Spleen (tissue), 11 donors: ENCODE measurements around the gene FBN1. TPM values are rescaled to one million over a fixed set of nuclear protein-coding genes. Genes with fewer than 3 reads are reported as not detected.

ENCODE experiments used
- DNase-seq: peaks from one replicate; pipeline ENCODE4 v3.0.0-alpha.2; 2020
- H3K27ac ChIP-seq, 8 donors: fragments of 200-600 bp; sonication (generic) in 7 of 8; 1 replicate in 4 of 8; 2 replicates in 4 of 8; pipeline versions ENCODE4 v1.5.0 to v1.8.0; 2016 to 2021; ENCODE audit warnings: inconsistent platforms in 4 of 8, mild to moderate bottlenecking in 4 of 8, moderate library complexity in 1 of 8
- H3K27me3 ChIP-seq, 7 donors: fragments of 200-600 bp; sonication (generic) in 6 of 7; replicated peaks in 1 of 7; 1 replicate in 4 of 7; 2 replicates in 3 of 7; pipeline versions ENCODE4 v1.5.0 to v1.8.0; 2016 to 2021; ENCODE audit warnings: inconsistent platforms in 3 of 7, mild to moderate bottlenecking in 1 of 7
- H3K36me3 ChIP-seq, 6 donors: fragments of 200-600 bp; sonication (generic) in 5 of 6; 1 replicate in 4 of 6; 2 replicates in 2 of 6; pipeline versions ENCODE4 v1.5.0 to v1.8.0; 2016 to 2021; ENCODE audit warnings: inconsistent platforms in 2 of 6
- H3K4me1 ChIP-seq, 6 donors: fragments of 200-600 bp; sonication (generic) in 5 of 6; 1 replicate in 3 of 6; 2 replicates in 3 of 6; pipeline versions ENCODE4 v1.5.0 to v1.8.0; 2016 to 2021; ENCODE audit warnings: inconsistent platforms in 3 of 6
- H3K4me3 ChIP-seq, 8 donors: fragments of 200-600 bp; sonication (generic) in 7 of 8; 1 replicate in 4 of 8; 2 replicates in 4 of 8; pipeline versions ENCODE4 v1.5.0 to v1.8.0; 2016 to 2021; ENCODE audit warnings: inconsistent platforms in 4 of 8, mild to moderate bottlenecking in 4 of 8, moderate library complexity in 2 of 8
- H3K9me3 ChIP-seq, 8 donors: fragments of 200-600 bp; sonication (generic) in 7 of 8; 1 replicate in 4 of 8; 2 replicates in 4 of 8; pipeline versions ENCODE4 v1.5.0 to v1.8.0; 2016 to 2021; ENCODE audit warnings: inconsistent platforms in 4 of 8
- POLR2A ChIP-seq, 3 donors: fragments of 450-650 bp; IDR thresholded peaks; one replicate each; pipeline ENCODE4 v1.5.1; 2017; ENCODE audit warnings: antibody characterized with exemption in 3 of 3, mild to moderate bottlenecking in 1 of 3
- POLR2AphosphoS5 ChIP-seq, 3 donors: sonication (generic); formaldehyde crosslinking; IDR thresholded peaks; one replicate each; pipeline ENCODE4 v1.5.1; 2017; ENCODE audit warnings: antibody characterized with exemption in 3 of 3
- WGBS, 5 donors: extraction: QIAGEN DNeasy Blood & Tissue Kit in 3 of 5; methylation state at CpG; one replicate each; pipeline versions ENCODE4 v1.1.5 to v1.1.7; 2013 to 2018; 5-methylcytosine and 5-hydroxymethylcytosine counted together
- intact Hi-C: fragments of 100-400 bp; cut with DNase I; formaldehyde crosslinking; loops from one replicate; pipeline ENCODE4 v1.15.0; 2023; ENCODE audit warnings: low total_unique reads
- polyA plus RNA-seq, 3 donors: library from polyadenylated mRNA; stranded (reverse); fragments of 200-250 nt; gene quantifications; one replicate each; pipeline ENCODE4 v1.2.1, GENCODE V29; 2013
- total RNA-seq, 7 donors: library from RNA; depleted of rRNA in 3 of 7; stranded (reverse); fragments of >200 nt in 3 of 7; fragmentation: NEBNext Ultra II Directional in 4 of 7; extraction: Animal tissue kit (Norgen Biotek cat#: 25700) in 4 of 7; gene quantifications; one replicate each; pipeline versions ENCODE4 v1.1.0 to v1.2.1, GENCODE V29; 2016 to 2021
- TF ChIP-seq, protein P1 (sequence below), 11 experiments: fragments of 200-600 bp in 7 of 11; fragments of 450-650 bp in 4 of 11; sonication (generic) in 4 of 11; IDR thresholded peaks in 8 of 11; conservative IDR thresholded peaks in 3 of 11; 1 replicate in 7 of 11; 2 replicates in 4 of 11; pipeline versions ENCODE4 v1.4.0 to v1.8.0; 2016 to 2021; ENCODE audit warnings: antibody characterized with exemption in 11 of 11, inconsistent platforms in 4 of 11, mild to moderate bottlenecking in 1 of 11
- donor health status: healthy with polysubstance abuse.
- donor health status: DM: no; HTN: no; CAD: no; lungs with moderate emphysema.
- donor health status: DM: no; HTN: no; CAD: no.
- donor health status: Bipolar disorder and iron deficiency.
- donor health status: healthy.
- donor health status: DM: no; HTN: no; CAD: no.
- donor health status: DM: yes; HTN: yes; CAD: no.

FBN1 gene
- total and polyA plus RNA-seq, 10 donors, result 3.2 to 139 (median 45.4) TPM

DNA sequence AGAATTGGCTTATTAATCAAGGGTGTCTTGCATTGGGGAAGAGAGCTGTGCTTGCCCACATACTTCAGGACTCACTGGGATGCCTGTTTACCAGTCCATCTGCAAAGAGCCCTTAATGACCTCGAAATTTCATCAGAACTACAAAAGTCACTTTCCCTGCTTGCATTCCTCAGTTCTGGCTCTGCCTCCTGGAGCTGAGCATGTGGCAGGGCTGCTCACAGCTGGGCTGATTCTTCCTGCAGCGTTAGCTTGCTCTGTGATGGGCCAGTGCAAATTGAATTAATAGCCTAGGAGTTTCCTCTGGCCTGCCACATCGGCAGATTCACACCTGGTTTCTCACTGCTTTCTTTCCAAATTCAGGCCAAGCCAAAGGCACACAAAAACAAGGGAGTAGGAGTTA is 205.4 kb downstream of the FBN1 start:
- TF ChIP-seq POLR2A (IDR thresholded peaks at IDR 0.05), result no peak
- no peak for TF ChIP-seq POLR2AphosphoS5 (IDR thresholded peaks at IDR 0.05)
- TF ChIP-seq, protein P1, sequence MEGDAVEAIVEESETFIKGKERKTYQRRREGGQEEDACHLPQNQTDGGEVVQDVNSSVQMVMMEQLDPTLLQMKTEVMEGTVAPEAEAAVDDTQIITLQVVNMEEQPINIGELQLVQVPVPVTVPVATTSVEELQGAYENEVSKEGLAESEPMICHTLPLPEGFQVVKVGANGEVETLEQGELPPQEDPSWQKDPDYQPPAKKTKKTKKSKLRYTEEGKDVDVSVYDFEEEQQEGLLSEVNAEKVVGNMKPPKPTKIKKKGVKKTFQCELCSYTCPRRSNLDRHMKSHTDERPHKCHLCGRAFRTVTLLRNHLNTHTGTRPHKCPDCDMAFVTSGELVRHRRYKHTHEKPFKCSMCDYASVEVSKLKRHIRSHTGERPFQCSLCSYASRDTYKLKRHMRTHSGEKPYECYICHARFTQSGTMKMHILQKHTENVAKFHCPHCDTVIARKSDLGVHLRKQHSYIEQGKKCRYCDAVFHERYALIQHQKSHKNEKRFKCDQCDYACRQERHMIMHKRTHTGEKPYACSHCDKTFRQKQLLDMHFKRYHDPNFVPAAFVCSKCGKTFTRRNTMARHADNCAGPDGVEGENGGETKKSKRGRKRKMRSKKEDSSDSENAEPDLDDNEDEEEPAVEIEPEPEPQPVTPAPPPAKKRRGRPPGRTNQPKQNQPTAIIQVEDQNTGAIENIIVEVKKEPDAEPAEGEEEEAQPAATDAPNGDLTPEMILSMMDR (IDR thresholded peaks at IDR 0.05 in 8 of 11, conservative IDR thresholded peaks at IDR 0.05 in 3 of 11), result no peak
- no peak overlapping the region for H3K4me3 ChIP-seq
- intact Hi-C loops, result no loop called here
- 59 to 84% (median 74%) methylated on average over 3 of the region's 3 CpGs for WGBS, 5 donors
- no peak overlapping the region for H3K27ac ChIP-seq
- no peaks in the 10 kb centered on the region for H3K4me1 ChIP-seq
- peaks cover 0 to 94% (median 15%) of the 10 kb centered on the region in 6 donors for H3K36me3 ChIP-seq
- no peak for DNase-seq
- no peaks in the 10 kb centered on the region for H3K27me3 ChIP-seq
- no peaks in the 10 kb centered on the region for H3K9me3 ChIP-seq

DNA sequence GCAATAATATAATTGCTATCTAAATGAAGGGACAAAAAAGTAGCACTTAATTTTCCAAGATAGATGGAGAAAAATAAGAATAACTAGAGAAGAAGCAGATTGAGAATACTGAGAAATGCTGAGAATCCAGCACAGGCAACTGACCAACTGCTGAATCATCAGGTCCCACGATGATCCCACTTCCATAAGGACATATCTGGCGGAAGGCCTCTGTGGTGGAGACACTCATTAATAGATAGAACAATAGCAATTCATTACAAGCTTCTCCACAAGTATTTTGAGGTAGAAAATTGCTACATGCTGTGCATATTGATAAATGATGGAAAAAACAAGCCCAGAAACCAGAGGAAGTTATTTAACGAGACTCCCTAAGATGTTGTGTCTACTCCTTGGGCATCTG is 208.3 kb downstream of the FBN1 start:
- Histone ChIP-seq H3K4me3 (no peak overlapping the region), H3K4me1 (no peaks in the 10 kb centered on the region), H3K36me3 (peaks cover 0 to 94% (median 21%) of the 10 kb centered on the region in 6 donors), H3K27me3 (no peaks in the 10 kb centered on the region), H3K27ac (no peak overlapping the region), H3K9me3 (no peaks in the 10 kb centered on the region)
- TF ChIP-seq POLR2A (IDR thresholded peaks at IDR 0.05), result no peak
- TF ChIP-seq, protein P1 (IDR thresholded peaks at IDR 0.05 in 8 of 11, conservative IDR thresholded peaks at IDR 0.05 in 3 of 11), result no peak
- no peak for TF ChIP-seq POLR2AphosphoS5 (IDR thresholded peaks at IDR 0.05)
- 83 to 95% (median 89%) methylated on average over 3 of the region's 3 CpGs for WGBS, 5 donors
- intact Hi-C loops, result no loop called here
- no peak for DNase-seq

DNA sequence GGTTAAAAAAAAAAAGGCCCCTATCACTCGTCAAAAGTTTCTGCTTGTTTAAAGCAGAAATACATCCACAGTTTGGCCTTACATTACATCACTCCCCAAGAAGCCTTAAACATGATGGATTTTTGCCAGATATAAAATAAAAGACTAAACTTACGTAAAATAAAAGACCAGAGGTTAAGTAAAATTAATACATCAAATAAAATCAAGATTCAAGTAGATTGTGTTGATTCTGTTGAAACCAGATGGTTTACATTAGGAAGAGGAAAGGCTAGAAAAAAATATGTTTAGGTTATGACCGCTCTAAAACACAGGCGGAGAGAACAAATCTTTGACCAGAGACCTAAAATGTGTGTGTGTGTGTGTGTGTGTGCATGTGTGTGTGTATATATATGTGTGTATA is 210.2 kb downstream of the FBN1 start:
- Histone ChIP-seq H3K9me3 (no peaks in the 10 kb centered on the region), H3K27ac (no peak overlapping the region), H3K4me3 (no peak overlapping the region), H3K36me3 (peaks cover 0 to 94% (median 23%) of the 10 kb centered on the region in 6 donors), H3K4me1 (no peaks in the 10 kb centered on the region), H3K27me3 (no peaks in the 10 kb centered on the region)
- 89 to 95% (median 92%) methylated on average over 4 of the region's 4 CpGs for WGBS, 5 donors
- no peak for DNase-seq
- intact Hi-C loops, result no loop called here
- TF ChIP-seq, protein P1 (IDR thresholded peaks at IDR 0.05 in 8 of 11, conservative IDR thresholded peaks at IDR 0.05 in 3 of 11), result no peak
- no peak for TF ChIP-seq POLR2A (IDR thresholded peaks at IDR 0.05)
- no peak for TF ChIP-seq POLR2AphosphoS5 (IDR thresholded peaks at IDR 0.05)

DNA sequence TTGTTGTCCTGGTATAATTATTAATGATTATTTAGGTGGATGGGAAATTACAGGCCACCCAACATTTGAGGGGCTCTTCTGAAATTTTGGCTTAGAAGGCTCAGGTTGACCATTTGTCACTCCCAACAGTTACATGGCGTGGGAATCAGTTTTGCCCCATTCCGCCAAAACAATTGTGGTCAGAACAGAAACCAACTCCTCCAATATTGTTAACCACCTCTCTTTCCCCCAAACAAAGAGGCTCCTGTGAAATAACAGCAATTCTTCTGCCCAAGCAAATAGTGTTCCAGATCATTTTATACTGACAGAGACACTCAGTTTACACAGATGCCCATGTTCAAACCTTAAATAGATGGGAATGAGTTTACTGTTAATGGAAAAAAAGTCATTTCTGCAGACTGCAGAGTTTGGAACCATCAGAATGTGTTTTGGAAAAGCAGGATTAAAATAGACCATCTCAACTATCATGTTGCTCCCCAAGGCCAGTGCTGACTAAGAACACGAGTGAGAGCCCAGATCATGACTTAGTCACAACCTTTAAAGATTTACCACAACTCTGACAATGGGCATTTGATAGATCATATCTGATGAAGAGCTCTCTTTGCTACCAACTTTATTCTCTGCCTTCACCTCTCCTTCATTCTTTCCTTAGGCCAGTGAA is 212.2 kb downstream of the FBN1 start:
- intact Hi-C loops, result no loop called here
- 82 to 93% (median 91%) methylated on average over 3 of the region's 3 CpGs for WGBS, 5 donors

More for the DNA sequence above, 212.2 kb downstream of the FBN1 start:
- no peak overlapping the region for H3K27ac ChIP-seq
- H3K27me3 ChIP-seq, result no peaks in the 10 kb centered on the region
- no peaks in the 10 kb centered on the region for H3K4me1 ChIP-seq
- H3K36me3 ChIP-seq, result peaks cover 0 to 96% (median 23%) of the 10 kb centered on the region in 6 donors
- TF ChIP-seq, protein P1 (IDR thresholded peaks at IDR 0.05 in 8 of 11, conservative IDR thresholded peaks at IDR 0.05 in 3 of 11), result no peak
- TF ChIP-seq POLR2A (IDR thresholded peaks at IDR 0.05), result no peak
- H3K9me3 ChIP-seq, result no peaks in the 10 kb centered on the region
- DNase-seq, result no peak
- no peak overlapping the region for H3K4me3 ChIP-seq
